GM19238 (cell line): Measurements from ENCODE around the gene UGT2B10.
"Not testable (repeated sequence)": the region's sequence is repeated elsewhere in the genome, so short reads cannot be mapped to it uniquely, and the experiment has no call there.

Source experiments
- DNase-seq: peaks from one replicate; pipeline ENCODE4 v3.0.0; 2011; ENCODE audit warnings: low spot score; ENCODE audit not compliant: insufficient read length

Gene UGT2B10

GRCh38 chr4:68815617-68816409 lies at the start of gene UGT2B10:
Gene UGT2B10, plus strand, starts transcription at chr4:68815994. Its CDS starts 26 bp downstream, at chr4:68816020.
- not testable (repeated sequence) for DNase-seq

- not testable (repeated sequence) for DNase-seq
These were observed 44.0 kb upstream of the UGT2B10 start for GRCh38 chr4:68771836-68772235.

- no peak for DNase-seq
These were observed 42.1 kb upstream of the UGT2B10 start for GRCh38 chr4:68773699-68774098.

GRCh38 chr4:68780232-68780631 lies 35.6 kb upstream of the UGT2B10 start:
- DNase-seq, result no peak

GRCh38 chr4:68797048-68797447 lies 18.7 kb upstream of the UGT2B10 start:
- no peak for DNase-seq

GRCh38 chr4:68797618-68798017 lies 18.2 kb upstream of the UGT2B10 start:
- no peak for DNase-seq

- DNase-seq, result no peak
These were observed 12.8 kb upstream of the UGT2B10 start for GRCh38 chr4:68803013-68803412.

GRCh38 chr4:68808060-68808459 lies 7.7 kb upstream of the UGT2B10 start:
- no peak for DNase-seq

GRCh38 chr4:68810919-68811318 lies 4.9 kb upstream of the UGT2B10 start:
- DNase-seq, result no peak

GRCh38 chr4:68816410-68817265 lies 844 bp downstream of the UGT2B10 start:
- DNase-seq, result not testable (repeated sequence)

- no peak for DNase-seq
These were observed 1.6 kb downstream of the UGT2B10 start for GRCh38 chr4:68817386-68817785.

- DNase-seq, result not testable (repeated sequence)
These were observed 2.3 kb downstream of the UGT2B10 start for GRCh38 chr4:68818030-68818462.

GRCh38 chr4:68831642-68832041 lies 15.8 kb downstream of the UGT2B10 start:
- no peak for DNase-seq

GRCh38 chr4:68850293-68850692 lies 34.5 kb downstream of the UGT2B10 start:
- no peak for DNase-seq

GRCh38 chr4:68855771-68856170 lies 40.0 kb downstream of the UGT2B10 start:
- no peak for DNase-seq

- no peak for DNase-seq
These were observed 42.2 kb downstream of the UGT2B10 start for GRCh38 chr4:68858039-68858438.

GRCh38 chr4:68859655-68860054 lies 43.9 kb downstream of the UGT2B10 start:
- no peak for DNase-seq

- no peak for DNase-seq
These were observed 45.3 kb downstream of the UGT2B10 start for GRCh38 chr4:68861057-68861456.

- no peak for DNase-seq
These were observed 48.8 kb downstream of the UGT2B10 start for GRCh38 chr4:68864438-68865187.

- no peak for DNase-seq
These were observed 49.4 kb downstream of the UGT2B10 start for GRCh38 chr4:68865188-68865638.

- no peak for DNase-seq
These were observed 50.0 kb downstream of the UGT2B10 start for GRCh38 chr4:68865760-68866159.
